Body of pancreas (tissue), 4 donors: ENCODE measurements around the gene FAM20C. TPM values are rescaled to one million over a fixed set of nuclear protein-coding genes. Genes with fewer than 3 reads are reported as not detected.

ENCODE experiments used
- ATAC-seq: fragments of 150-250 bp; one replicate; pipeline ENCODE4 v1.9.1; 2016
- DNase-seq, 4 donors: peaks; one replicate each; pipeline ENCODE4 v3.0.0-alpha.2; 2019
- H3K27ac ChIP-seq, 4 donors: fragments of 200-600 bp; sonication (generic); 1 replicate in 3 of 4; 2 replicates in 1 of 4; pipeline versions ENCODE4 v1.5.1 to v1.6.1; 2016 to 2019; ENCODE audit warnings: mild to moderate bottlenecking in 1 of 4, mixed read lengths in 1 of 4, moderate library complexity in 1 of 4
- H3K27me3 ChIP-seq, 2 donors: fragments of 200-600 bp; sonication (generic); one replicate each; pipeline ENCODE4 v1.6.0; 2016; ENCODE audit warnings: mild to moderate bottlenecking in 1 of 2
- H3K36me3 ChIP-seq, 2 donors: fragments of 200-600 bp; sonication (generic); replicated peaks in 1 of 2; 2 replicates each; pipeline ENCODE4 v1.5.1; 2016; ENCODE audit warnings: low read depth in 2 of 2; ENCODE audit not compliant: insufficient read depth in 1 of 2
- H3K4me1 ChIP-seq: fragments of 200-600 bp; sonication (generic); one replicate; pipeline ENCODE4 v1.6.0; 2016
- H3K4me3 ChIP-seq, 2 donors: fragments of 200-600 bp; sonication (generic); 1 replicate in 1 of 2; 2 replicates in 1 of 2; pipeline ENCODE4 v1.5.1; 2016 to 2019
- H3K9me3 ChIP-seq, 3 donors: fragments of 200-600 bp; sonication (generic); 1 replicate in 2 of 3; 2 replicates in 1 of 3; pipeline ENCODE4 v1.5.1; 2016
- POLR2A ChIP-seq, 3 donors: fragments of 450-650 bp; IDR thresholded peaks; one replicate each; pipeline ENCODE4 v1.6.1; 2016; ENCODE audit warnings: antibody characterized with exemption in 3 of 3, mild to moderate bottlenecking in 2 of 3
- WGBS, 2 donors: methylation state at CpG; one replicate each; pipeline ENCODE4 v1.1.5; 2017; 5-methylcytosine and 5-hydroxymethylcytosine counted together
- intact Hi-C: fragments of 100-400 bp; cut with DNase I; formaldehyde crosslinking; loops from one replicate; pipeline ENCODE4 v1.15.1; 2023
- total RNA-seq, 2 donors: library from RNA; depleted of rRNA; stranded (reverse); fragments of >200 nt; gene quantifications; one replicate each; pipeline ENCODE4 v1.1.0, GENCODE V29; 2016
- TF ChIP-seq, protein P1 (sequence below), 7 experiments: fragments of 450-650 bp in 4 of 7; fragments of 200-600 bp in 3 of 7; sonication (generic) in 3 of 7; IDR thresholded peaks; one replicate each; pipeline ENCODE4 v1.5.1; 2016 to 2019; ENCODE audit warnings: antibody characterized with exemption in 7 of 7

The FAM20C gene
- total RNA-seq, 2 donors from 2014 or later: 12.7 to 26.0 TPM

DNA sequence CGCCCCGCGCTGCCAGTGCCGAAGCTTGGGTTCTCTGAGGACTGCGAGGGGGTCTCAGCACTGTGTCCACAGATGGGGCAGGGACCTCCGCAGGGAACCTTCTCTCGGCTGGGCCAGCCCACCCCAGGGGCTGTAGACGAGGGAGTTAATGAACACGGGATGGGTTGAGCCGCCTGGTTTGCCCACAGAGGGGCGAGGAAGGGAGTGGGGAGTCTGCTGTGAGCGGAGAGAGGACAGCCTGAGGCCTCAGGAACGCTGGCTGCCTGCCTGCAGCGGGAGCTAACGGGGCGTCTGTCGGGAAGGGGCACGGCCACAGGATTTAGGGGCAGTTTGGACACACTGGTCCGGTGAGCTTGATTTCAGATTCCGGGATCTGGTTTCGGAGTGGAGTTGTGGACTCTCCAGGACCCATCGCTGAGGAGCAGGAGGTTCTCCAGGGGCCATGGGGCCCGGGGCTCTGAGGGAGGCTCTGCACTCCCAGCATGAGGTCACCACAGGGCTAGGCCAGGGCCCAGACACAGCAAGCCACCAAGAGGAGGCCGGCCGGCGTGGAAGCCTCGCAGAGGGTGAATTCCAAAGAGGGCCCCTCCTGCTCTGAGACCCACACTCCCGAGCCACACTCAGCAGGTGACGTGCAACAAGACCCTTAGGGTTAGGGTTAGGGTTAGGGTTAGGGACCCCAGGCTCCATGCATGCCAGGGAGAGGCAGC, 19.0 kb upstream of the FAM20C start:
- Histone ChIP-seq H3K27me3 (no peaks in the 10 kb centered on the region), H3K27ac (no peak overlapping the region), H3K4me1 (no peaks in the 10 kb centered on the region), H3K9me3 (no peaks in the 10 kb centered on the region), H3K36me3 (no peaks in the 10 kb centered on the region), H3K4me3 (no peak overlapping the region)
- intact Hi-C loops: no loop called here
- DNase-seq (no peak), ATAC-seq (no peak)
- TF ChIP-seq POLR2A (IDR thresholded peaks at IDR 0.05): no peak
- TF ChIP-seq, protein P1, sequence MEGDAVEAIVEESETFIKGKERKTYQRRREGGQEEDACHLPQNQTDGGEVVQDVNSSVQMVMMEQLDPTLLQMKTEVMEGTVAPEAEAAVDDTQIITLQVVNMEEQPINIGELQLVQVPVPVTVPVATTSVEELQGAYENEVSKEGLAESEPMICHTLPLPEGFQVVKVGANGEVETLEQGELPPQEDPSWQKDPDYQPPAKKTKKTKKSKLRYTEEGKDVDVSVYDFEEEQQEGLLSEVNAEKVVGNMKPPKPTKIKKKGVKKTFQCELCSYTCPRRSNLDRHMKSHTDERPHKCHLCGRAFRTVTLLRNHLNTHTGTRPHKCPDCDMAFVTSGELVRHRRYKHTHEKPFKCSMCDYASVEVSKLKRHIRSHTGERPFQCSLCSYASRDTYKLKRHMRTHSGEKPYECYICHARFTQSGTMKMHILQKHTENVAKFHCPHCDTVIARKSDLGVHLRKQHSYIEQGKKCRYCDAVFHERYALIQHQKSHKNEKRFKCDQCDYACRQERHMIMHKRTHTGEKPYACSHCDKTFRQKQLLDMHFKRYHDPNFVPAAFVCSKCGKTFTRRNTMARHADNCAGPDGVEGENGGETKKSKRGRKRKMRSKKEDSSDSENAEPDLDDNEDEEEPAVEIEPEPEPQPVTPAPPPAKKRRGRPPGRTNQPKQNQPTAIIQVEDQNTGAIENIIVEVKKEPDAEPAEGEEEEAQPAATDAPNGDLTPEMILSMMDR (IDR thresholded peaks at IDR 0.05): no peak
- WGBS, 2 donors: 80 to 88% methylated on average over 22 to 29 of the region's 29 CpGs

- H3K4me1 ChIP-seq: no peaks in the 10 kb centered on the region
- H3K36me3 ChIP-seq: no peaks in the 10 kb centered on the region
- no peak for ATAC-seq
- TF ChIP-seq, protein P1 (IDR thresholded peaks at IDR 0.05): no peak
- no peak for TF ChIP-seq POLR2A (IDR thresholded peaks at IDR 0.05)
- intact Hi-C loops: no loop called here
- no peaks in the 10 kb centered on the region for H3K9me3 ChIP-seq
- H3K4me3 ChIP-seq: no peak overlapping the region
- H3K27me3 ChIP-seq: no peaks in the 10 kb centered on the region
- no peak overlapping the region for H3K27ac ChIP-seq
- WGBS, 2 donors: 67 to 79% methylated on average over 1 to 2 of the region's 2 CpGs
- DNase-seq: no peak
These were observed 17.7 kb upstream of the FAM20C start for GRCh38 chr7:174716-175115.

DNA sequence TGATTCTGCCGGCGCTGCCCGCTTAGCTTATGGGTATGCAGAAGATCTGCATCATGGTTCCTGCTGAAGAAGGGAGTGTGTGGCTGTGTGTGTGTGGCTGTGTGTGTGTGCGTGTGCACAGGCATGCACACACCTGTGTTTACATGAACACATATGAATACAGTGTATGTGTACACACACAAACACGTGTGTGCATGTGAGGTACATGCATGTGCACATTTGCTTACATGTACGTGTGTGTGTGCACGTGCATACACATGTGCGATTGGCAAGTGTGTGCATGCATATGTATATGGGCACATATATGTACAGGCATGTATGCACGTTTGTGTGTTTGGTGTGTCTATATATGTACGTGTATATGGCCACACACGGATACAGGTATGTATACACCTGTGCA, 16.4 kb upstream of the FAM20C start:
- TF ChIP-seq, protein P1 (IDR thresholded peaks at IDR 0.05): no peak
- TF ChIP-seq POLR2A (IDR thresholded peaks at IDR 0.05): no peak
- WGBS, 2 donors: 87 to 93% methylated on average over 11 of the region's 11 CpGs
- no peak for DNase-seq
- no peak for ATAC-seq
- intact Hi-C loops: no loop called here
- no peaks in the 10 kb centered on the region for H3K9me3 ChIP-seq
- H3K4me3 ChIP-seq: no peak overlapping the region
- H3K36me3 ChIP-seq: no peaks in the 10 kb centered on the region
- H3K27ac ChIP-seq: no peak overlapping the region
- no peaks in the 10 kb centered on the region for H3K27me3 ChIP-seq
- H3K4me1 ChIP-seq: no peaks in the 10 kb centered on the region

DNA sequence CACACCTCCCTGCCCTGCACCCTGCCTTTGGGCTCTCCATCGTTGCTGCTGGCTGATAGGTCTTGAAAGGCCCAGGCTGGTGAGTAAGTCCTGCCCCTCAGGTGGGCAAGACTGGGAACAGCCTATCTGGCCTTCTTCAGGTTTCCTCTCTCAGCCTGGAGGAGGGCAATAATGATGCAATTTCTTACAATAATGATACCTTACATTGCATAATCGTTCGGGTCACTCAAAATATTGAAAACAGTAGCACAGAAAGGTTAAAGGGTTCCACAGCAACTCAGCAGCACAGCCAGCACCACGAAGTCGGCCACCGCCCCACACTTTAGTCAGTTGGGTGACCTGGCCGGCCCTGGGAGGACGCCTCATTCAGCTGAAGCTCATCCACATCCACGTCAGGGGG, 16.0 kb upstream of the FAM20C start:
- Histone ChIP-seq H3K27me3 (no peaks in the 10 kb centered on the region), H3K36me3 (no peaks in the 10 kb centered on the region), H3K27ac (no peak overlapping the region), H3K4me1 (no peaks in the 10 kb centered on the region), H3K4me3 (no peak overlapping the region), H3K9me3 (no peaks in the 10 kb centered on the region)
- TF ChIP-seq, protein P1 (IDR thresholded peaks at IDR 0.05): no peak
- no peak for TF ChIP-seq POLR2A (IDR thresholded peaks at IDR 0.05)
- intact Hi-C loops: no loop called here
- no peak for ATAC-seq
- WGBS, 2 donors: 62 to 67% methylated on average over 7 to 9 of the region's 9 CpGs
- DNase-seq: no peak
